Astrocyte of the cerebellum (primary cell): ENCODE data around the gene MRPS2.
A peak's percentile ranks its signal among the peaks of the same experiment; 100 is the strongest.

Experiments used
- DNase-seq: peaks from one replicate; pipeline ENCODE4 v3.0.0-alpha.2; 2011; ENCODE audit warnings: low read depth
- H3K4me3 ChIP-seq: 2 replicates; pipeline ENCODE4 v1.5.1; 2011; ENCODE audit warnings: mild to moderate bottlenecking, low read depth, low read length, moderate library complexity
- in situ Hi-C: cut with HindIII; loops from 2 replicates; pipeline ENCODE4 v1.10.0; 2017; ENCODE audit warnings: low sequenced_read_pairs
- TF ChIP-seq, protein P1 (sequence below): IDR thresholded peaks from 2 replicates; pipeline ENCODE4 v1.5.1; 2012; ENCODE audit warnings: low read length, low read depth, moderate library complexity, mild to moderate bottlenecking; ENCODE audit errors: missing control alignments

Gene MRPS2

GRCh38 chr9:135480940-135481310 lies 19.6 kb upstream of the MRPS2 start:
- no peak for DNase-seq
- peak overlapping the region; percentile 72 for H3K4me3 ChIP-seq
- in situ Hi-C loops, result no loop called here
- TF ChIP-seq, protein P1, sequence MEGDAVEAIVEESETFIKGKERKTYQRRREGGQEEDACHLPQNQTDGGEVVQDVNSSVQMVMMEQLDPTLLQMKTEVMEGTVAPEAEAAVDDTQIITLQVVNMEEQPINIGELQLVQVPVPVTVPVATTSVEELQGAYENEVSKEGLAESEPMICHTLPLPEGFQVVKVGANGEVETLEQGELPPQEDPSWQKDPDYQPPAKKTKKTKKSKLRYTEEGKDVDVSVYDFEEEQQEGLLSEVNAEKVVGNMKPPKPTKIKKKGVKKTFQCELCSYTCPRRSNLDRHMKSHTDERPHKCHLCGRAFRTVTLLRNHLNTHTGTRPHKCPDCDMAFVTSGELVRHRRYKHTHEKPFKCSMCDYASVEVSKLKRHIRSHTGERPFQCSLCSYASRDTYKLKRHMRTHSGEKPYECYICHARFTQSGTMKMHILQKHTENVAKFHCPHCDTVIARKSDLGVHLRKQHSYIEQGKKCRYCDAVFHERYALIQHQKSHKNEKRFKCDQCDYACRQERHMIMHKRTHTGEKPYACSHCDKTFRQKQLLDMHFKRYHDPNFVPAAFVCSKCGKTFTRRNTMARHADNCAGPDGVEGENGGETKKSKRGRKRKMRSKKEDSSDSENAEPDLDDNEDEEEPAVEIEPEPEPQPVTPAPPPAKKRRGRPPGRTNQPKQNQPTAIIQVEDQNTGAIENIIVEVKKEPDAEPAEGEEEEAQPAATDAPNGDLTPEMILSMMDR, result no peak

GRCh38 chr9:135482015-135482754 lies 18.3 kb upstream of the MRPS2 start:
- no peak overlapping the region for H3K4me3 ChIP-seq
- DNase-seq, result no peak
- in situ Hi-C loops, result no loop called here
- TF ChIP-seq, protein P1, result no peak

GRCh38 chr9:135484460-135485277 lies 15.8 kb upstream of the MRPS2 start:
- no peak overlapping the region for H3K4me3 ChIP-seq
- TF ChIP-seq, protein P1, result no peak
- no peak for DNase-seq
- in situ Hi-C loops, result no loop called here

DNA sequence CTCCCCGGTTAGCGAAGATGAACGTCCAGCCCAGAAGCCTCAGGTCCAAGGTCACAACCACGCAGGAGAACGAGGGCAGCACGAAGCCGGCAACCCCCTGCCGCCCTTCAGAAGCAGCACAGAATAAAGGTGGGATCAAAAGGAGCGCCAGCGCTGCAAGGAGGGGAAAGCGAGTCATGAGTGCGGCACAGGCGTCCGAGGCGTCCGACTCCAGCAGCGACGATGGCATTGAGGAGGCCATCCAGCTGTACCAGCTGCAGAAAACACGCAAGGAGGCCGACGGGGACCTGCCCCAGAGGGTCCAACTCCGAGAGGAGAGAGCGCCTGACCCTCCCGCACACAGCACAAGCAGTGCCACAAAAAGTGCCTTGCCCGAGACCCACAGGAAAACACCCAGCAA lies 15.1 kb upstream of the MRPS2 start:
- in situ Hi-C loops, result no loop called here
- TF ChIP-seq, protein P1, result no peak
- DNase-seq, result no peak
- H3K4me3 ChIP-seq, result no peak overlapping the region

DNA sequence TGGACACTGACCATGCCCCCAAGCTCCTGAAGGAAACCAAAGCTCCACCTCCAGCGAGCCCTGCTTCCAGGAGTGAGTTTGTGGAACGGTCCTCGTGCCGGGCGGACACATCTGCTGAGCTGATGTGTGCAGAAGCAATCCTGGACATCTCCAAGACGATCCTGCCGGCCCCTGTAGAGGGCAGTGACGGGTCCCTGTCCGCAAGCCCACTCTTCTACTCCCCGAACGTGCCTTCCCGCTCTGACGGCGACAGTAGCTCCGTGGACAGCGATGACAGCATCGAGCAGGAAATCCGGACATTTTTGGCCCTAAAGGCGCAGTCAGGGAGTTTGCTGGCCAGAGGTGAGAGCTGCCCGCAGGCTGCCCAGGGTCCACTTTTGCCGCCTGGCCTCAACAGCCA lies 14.7 kb upstream of the MRPS2 start:
- in situ Hi-C loops, result no loop called here
- TF ChIP-seq, protein P1, result no peak
- H3K4me3 ChIP-seq, result no peak overlapping the region
- DNase-seq, result no peak

DNA sequence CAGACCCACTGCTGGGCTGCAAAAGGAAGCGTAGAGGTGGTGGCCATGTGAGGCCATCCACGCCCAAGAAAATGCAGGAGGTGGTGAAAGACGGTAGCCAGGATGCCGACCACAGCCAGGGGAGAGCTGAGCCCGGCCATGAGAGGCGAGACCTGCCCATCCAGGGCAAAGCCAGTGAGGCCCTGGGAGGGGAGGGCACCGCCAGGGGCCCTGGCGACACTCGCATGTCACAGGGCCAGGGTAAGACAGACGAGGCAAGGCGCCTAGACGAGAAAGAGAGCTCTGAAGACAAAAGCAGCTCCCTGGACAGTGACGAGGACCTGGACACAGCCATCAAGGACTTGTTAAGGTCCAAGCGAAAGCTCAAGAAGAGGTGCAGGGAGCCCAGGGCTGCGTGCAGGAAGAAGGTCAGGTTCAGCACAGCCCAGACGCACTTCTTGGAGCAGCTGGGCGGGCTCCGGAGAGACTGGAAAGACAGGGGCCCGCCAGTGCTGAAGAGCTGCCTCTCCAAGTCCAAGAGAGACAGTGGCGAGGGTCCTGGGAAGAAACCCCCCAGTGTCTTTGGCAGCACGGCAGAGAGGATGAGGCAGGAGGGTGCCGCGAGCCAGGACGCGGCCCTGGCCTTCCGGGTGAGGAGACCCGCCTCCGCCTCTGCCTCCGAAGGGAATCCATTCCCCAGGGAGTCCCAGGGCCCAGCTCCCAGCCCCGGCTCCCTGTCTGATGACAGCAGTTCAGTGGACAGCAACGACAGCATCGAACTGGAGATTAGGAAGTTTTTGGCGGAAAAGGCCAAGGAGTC lies 14.0 kb upstream of the MRPS2 start:
- TF ChIP-seq, protein P1, result no peak
- in situ Hi-C loops, result no loop called here
- H3K4me3 ChIP-seq, result no peak overlapping the region
- DNase-seq, result no peak
